CD8-positive, alpha-beta memory T cell (primary cell): Measurements from ENCODE around the gene IQCE. TPM values are rescaled to one million over a fixed set of nuclear protein-coding genes. Genes with fewer than 3 reads are reported as not detected.
A peak's percentile ranks its signal among the peaks of the same experiment; 100 is the strongest.

ENCODE experiments used
- CTCF ChIA-PET: fragments of 350-600 bp; sonication (Branson Sonifier 250); formaldehyde crosslinking; loops from one replicate; lab custom pipeline; 2021; ENCODE audit warnings: antibody characterized with exemption; lab: Charles Lee
- POLR2A ChIA-PET: fragments of 350-600 bp; sonication (Branson Sonifier 250); formaldehyde crosslinking; loops from one replicate; lab custom pipeline; 2021; ENCODE audit warnings: antibody characterized with exemption; lab: Charles Lee
- DNase-seq, 5 donors: peaks; one replicate each; pipeline versions ENCODE4 v3.0.0 to v3.0.0-alpha.2; 2020 to 2022; ENCODE audit warnings: mixed read lengths in 1 of 5
- H3K27ac ChIP-seq: one replicate; pipeline ENCODE4 v1.7.0; 2013; ENCODE audit warnings: low read depth, mild to moderate bottlenecking, low read length, moderate library complexity
- H3K27me3 ChIP-seq: 2 replicates; pipeline ENCODE4 v1.7.0; 2013; ENCODE audit warnings: low read length, mild to moderate bottlenecking; ENCODE audit not compliant: insufficient read depth, poor library complexity, severe bottlenecking
- H3K36me3 ChIP-seq: 2 replicates; pipeline ENCODE4 v1.7.0; 2013; ENCODE audit warnings: mild to moderate bottlenecking, low read length, moderate library complexity; ENCODE audit not compliant: insufficient read depth
- H3K4me1 ChIP-seq: 2 replicates; pipeline ENCODE4 v1.7.0; 2013; ENCODE audit warnings: mild to moderate bottlenecking, low read length, moderate library complexity; ENCODE audit not compliant: insufficient read depth
- H3K4me3 ChIP-seq: 2 replicates; pipeline ENCODE4 v1.7.0; 2013; ENCODE audit warnings: mild to moderate bottlenecking, low read length
- H3K9me3 ChIP-seq: 2 replicates; pipeline ENCODE4 v1.7.0; 2013; ENCODE audit warnings: mild to moderate bottlenecking, low read length
- H3K27ac Mint-ChIP-seq, 8 donors: one replicate each; pipeline ENCODE4 v1.8.0; 2020 to 2021; ENCODE audit warnings: mixed read lengths in 8 of 8, mild to moderate bottlenecking in 6 of 8, inconsistent platforms in 3 of 8, moderate library complexity in 3 of 8
- H3K27me3 Mint-ChIP-seq, 2 donors: one replicate each; pipeline ENCODE4 v1.8.0; 2020 to 2021; ENCODE audit warnings: mixed read lengths in 2 of 2, mild to moderate bottlenecking in 1 of 2, moderate library complexity in 1 of 2
- H3K36me3 Mint-ChIP-seq, 3 donors: one replicate each; pipeline ENCODE4 v1.8.0; 2020 to 2021; ENCODE audit warnings: mixed read lengths in 3 of 3, inconsistent platforms in 1 of 3, mild to moderate bottlenecking in 1 of 3
- H3K4me1 Mint-ChIP-seq, 3 donors: one replicate each; pipeline ENCODE4 v1.8.0; 2020 to 2021; ENCODE audit warnings: mixed read lengths in 3 of 3, inconsistent platforms in 1 of 3, mild to moderate bottlenecking in 1 of 3
- H3K4me3 Mint-ChIP-seq, 7 donors: one replicate each; pipeline ENCODE4 v1.8.0; 2020 to 2021; ENCODE audit warnings: mixed read lengths in 7 of 7, mild to moderate bottlenecking in 6 of 7, moderate library complexity in 4 of 7, inconsistent platforms in 2 of 7
- H3K9me3 Mint-ChIP-seq, 5 donors: one replicate each; pipeline ENCODE4 v1.8.0; 2020 to 2022; ENCODE audit warnings: mixed read lengths in 5 of 5, mild to moderate bottlenecking in 3 of 5, moderate library complexity in 2 of 5, inconsistent platforms in 1 of 5
- polyA plus RNA-seq: library from polyadenylated mRNA; unstranded; fragments of 300-500 nt; fragmentation: Illumina TruSeq; gene quantifications from one replicate; pipeline ENCODE4 v1.2.3, GENCODE V29; 2021
- total RNA-seq, 2 experiments: library from RNA; stranded (reverse); gene quantifications; one replicate each; pipeline ENCODE4 v1.2.3, GENCODE V29; 2021

Gene IQCE
- total and polyA plus RNA-seq, 3 experiments from 2014 or later, result 4.1 to 10.4 (median 9.6) TPM

GRCh38 chr7:2612445-2613097 is 53.8 kb downstream of the IQCE start:
- Histone ChIP-seq H3K4me1 (peaks cover 4% of the 10 kb centered on the region), H3K9me3 (no peaks in the 10 kb centered on the region), H3K27me3 (no peaks in the 10 kb centered on the region), H3K27ac (no peak overlapping the region), H3K4me3 (no peak overlapping the region), H3K36me3 (no peaks in the 10 kb centered on the region)
- POLR2A ChIA-PET, result interaction anchor here (0.5 kb wide), 1 partner anchor 24 kb away, joined by 3 read pairs; no protein-coding TSS in a partner anchor
- Mint-ChIP-seq H3K36me3 (no peaks in the 10 kb centered on the region), H3K9me3 (no peaks in the 10 kb centered on the region), H3K27me3 (no peaks in the 10 kb centered on the region), H3K4me1 (peaks cover 3 to 8% (median 5%) of the 10 kb centered on the region in 3 donors), H3K4me3 (no peak overlapping the region), H3K27ac (no peak overlapping the region)
- CTCF ChIA-PET, result interaction anchor here (0.9 kb wide), 1 partner anchor 144 kb away, joined by 3 read pairs; no protein-coding TSS in a partner anchor
- DNase-seq, result no peak

DNA sequence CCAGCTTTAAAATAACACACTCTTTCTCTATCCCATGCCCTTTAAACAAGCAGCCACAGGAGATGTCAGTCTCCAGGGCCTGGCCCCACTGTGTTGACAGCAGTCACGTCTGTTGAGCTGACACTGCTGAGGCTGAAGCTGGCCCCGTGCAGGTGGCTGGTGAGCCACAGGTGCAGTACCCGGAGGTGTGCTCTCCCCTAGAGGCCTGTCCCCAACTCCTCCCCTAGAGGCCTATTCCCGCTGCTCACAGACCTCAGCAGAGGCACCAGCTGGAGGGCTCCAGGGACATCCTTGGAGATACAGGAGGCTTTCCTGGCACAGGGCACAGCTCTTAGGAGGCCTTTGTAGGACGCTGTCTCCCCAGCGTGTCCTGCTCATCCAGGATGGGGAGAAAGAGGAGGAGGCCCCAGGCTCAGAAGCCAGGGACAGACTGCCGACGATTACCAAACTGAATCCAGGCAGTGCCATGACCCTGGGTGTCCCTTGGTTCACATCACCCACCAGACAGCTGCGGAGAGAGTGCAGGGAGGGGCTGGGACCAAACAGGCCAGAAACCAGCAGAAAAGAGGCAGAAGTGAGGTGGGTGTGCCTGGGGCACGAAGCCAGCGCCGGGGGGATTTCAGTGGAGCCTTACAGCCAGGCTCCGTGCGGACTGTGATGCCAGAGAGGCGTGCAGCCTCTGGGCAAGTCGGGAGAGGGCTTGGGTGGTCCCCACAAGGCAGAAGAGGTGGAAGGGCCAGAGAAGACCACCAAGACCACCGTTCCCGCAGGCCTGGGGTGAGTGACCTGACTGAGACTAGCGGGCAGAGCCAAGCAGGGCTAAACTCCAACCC is 54.5 kb downstream of the IQCE start:
- no peaks in the 10 kb centered on the region for H3K27me3 ChIP-seq
- H3K9me3 ChIP-seq, result no peaks in the 10 kb centered on the region
- H3K36me3 ChIP-seq, result no peaks in the 10 kb centered on the region
- peak overlapping the region in 3 of 8 donors; percentile 21 to 50 (median 23) for H3K27ac Mint-ChIP-seq
- ChIA-PET POLR2A (interaction anchor here (0.5 kb wide), 1 partner anchor 25 kb away, joined by 3 read pairs; no protein-coding TSS in a partner anchor), CTCF (no interaction called here)
- no peak overlapping the region for H3K27ac ChIP-seq
- H3K4me3 Mint-ChIP-seq, result no peak overlapping the region
- H3K27me3 Mint-ChIP-seq, result no peaks in the 10 kb centered on the region
- no peak for DNase-seq
- no peak overlapping the region for H3K4me3 ChIP-seq
- H3K9me3 Mint-ChIP-seq, result no peaks in the 10 kb centered on the region
- peaks cover 4% of the 10 kb centered on the region for H3K4me1 ChIP-seq
- peaks cover 3 to 5% (median 5%) of the 10 kb centered on the region in 3 donors for H3K4me1 Mint-ChIP-seq
- H3K36me3 Mint-ChIP-seq, result no peaks in the 10 kb centered on the region

- H3K36me3 Mint-ChIP-seq, result no peaks in the 10 kb centered on the region
- ChIA-PET CTCF (no interaction called here), POLR2A (no interaction called here)
- no peaks in the 10 kb centered on the region for H3K36me3 ChIP-seq
- DNase-seq, result no peak
- no peak overlapping the region for H3K4me3 ChIP-seq
- no peak overlapping the region for H3K4me3 Mint-ChIP-seq
- H3K9me3 Mint-ChIP-seq, result no peaks in the 10 kb centered on the region
- no peaks in the 10 kb centered on the region for H3K27me3 ChIP-seq
- H3K4me1 ChIP-seq, result no peaks in the 10 kb centered on the region
- H3K27ac Mint-ChIP-seq, result no peak overlapping the region
- no peak overlapping the region for H3K27ac ChIP-seq
- no peaks in the 10 kb centered on the region for H3K9me3 ChIP-seq
- H3K27me3 Mint-ChIP-seq, result no peaks in the 10 kb centered on the region
- H3K4me1 Mint-ChIP-seq, result peaks cover under 1% of the 10 kb centered on the region in 3 donors
Observed at GRCh38 chr7:2613931-2614600, 55.3 kb downstream of the IQCE start.

- ChIA-PET POLR2A (no interaction called here), CTCF (no interaction called here)
- H3K27ac Mint-ChIP-seq, result no peak overlapping the region
- no peak for DNase-seq
- no peaks in the 10 kb centered on the region for H3K4me1 ChIP-seq
- H3K27me3 ChIP-seq, result no peaks in the 10 kb centered on the region
- no peaks in the 10 kb centered on the region for H3K27me3 Mint-ChIP-seq
- H3K4me3 ChIP-seq, result no peak overlapping the region
- H3K4me1 Mint-ChIP-seq, result no peaks in the 10 kb centered on the region
- no peaks in the 10 kb centered on the region for H3K9me3 Mint-ChIP-seq
- no peaks in the 10 kb centered on the region for H3K36me3 ChIP-seq
- no peaks in the 10 kb centered on the region for H3K36me3 Mint-ChIP-seq
- H3K27ac ChIP-seq, result no peak overlapping the region
- H3K9me3 ChIP-seq, result no peaks in the 10 kb centered on the region
- no peak overlapping the region for H3K4me3 Mint-ChIP-seq
Observed at GRCh38 chr7:2614631-2615330, 56.0 kb downstream of the IQCE start.

DNA sequence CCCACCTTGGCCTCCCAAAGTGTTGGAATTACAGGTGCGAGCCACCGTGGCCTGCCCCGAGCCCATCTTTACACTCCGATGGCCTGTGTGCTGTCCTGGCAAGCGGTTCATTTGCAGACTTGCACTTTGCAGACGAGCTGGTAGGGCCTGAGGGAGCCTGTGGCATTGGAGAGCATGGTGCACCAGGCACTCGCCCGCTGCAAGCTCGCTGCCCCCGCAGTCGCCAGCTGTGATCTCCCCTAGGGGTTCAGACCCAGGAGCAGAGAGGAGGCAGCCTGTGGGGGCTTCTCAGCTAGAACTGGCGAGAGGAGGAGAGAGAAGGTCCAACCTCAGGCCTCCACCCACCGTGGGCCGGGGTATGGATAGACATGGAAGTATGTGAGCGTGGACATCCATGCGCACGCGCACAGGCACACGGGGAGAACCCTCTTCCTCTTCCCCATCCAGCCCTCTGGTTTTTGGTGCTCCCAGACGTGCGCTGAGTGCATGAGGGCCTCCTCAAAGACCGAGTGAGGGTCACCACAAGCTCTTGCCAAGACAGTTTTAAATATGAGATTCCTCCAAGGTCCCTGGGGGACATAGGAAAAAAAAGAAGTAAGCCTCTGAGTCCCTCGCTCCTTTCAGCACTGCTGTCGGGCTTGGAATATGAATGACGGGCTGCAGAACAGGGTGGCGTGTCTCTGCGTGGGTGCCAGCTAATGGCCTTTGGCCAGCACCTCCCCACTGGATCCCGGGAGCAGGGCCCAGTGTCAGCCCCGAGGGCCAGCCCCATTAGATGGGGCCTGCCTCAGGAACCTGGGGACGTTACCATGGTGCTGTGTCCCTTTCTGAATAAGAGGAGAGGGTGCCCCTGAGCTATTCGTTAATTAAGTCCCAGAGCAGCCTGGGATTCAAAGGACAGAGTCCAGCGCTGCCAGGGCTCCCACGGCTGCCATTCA is 57.9 kb downstream of the IQCE start:
- Mint-ChIP-seq H3K36me3 (no peaks in the 10 kb centered on the region), H3K27me3 (peaks cover 0 to 1% of the 10 kb centered on the region in 2 donors), H3K4me1 (no peaks in the 10 kb centered on the region), H3K9me3 (no peaks in the 10 kb centered on the region), H3K4me3 (no peak overlapping the region), H3K27ac (no peak overlapping the region)
- Histone ChIP-seq H3K4me3 (no peak overlapping the region), H3K27me3 (no peaks in the 10 kb centered on the region), H3K27ac (no peak overlapping the region), H3K36me3 (no peaks in the 10 kb centered on the region), H3K9me3 (no peaks in the 10 kb centered on the region), H3K4me1 (no peaks in the 10 kb centered on the region)
- ChIA-PET POLR2A (no interaction called here), CTCF (no interaction called here)
- DNase-seq, result no peak

GRCh38 chr7:2617325-2617905 is 58.6 kb downstream of the IQCE start:
- CTCF ChIA-PET, result no interaction called here
- H3K27me3 Mint-ChIP-seq, result peaks cover 0 to 1% of the 10 kb centered on the region in 2 donors

GRCh38 chr7:2619116-2619515 is 60.3 kb downstream of the IQCE start:
- Histone ChIP-seq H3K4me1 (no peaks in the 10 kb centered on the region), H3K27ac (no peak overlapping the region), H3K4me3 (no peak overlapping the region), H3K27me3 (no peaks in the 10 kb centered on the region), H3K9me3 (no peaks in the 10 kb centered on the region), H3K36me3 (no peaks in the 10 kb centered on the region)
- CTCF ChIA-PET, result interaction anchor here (1.5 kb wide), 1 partner anchor 91 kb away, joined by 5 read pairs; no protein-coding TSS in a partner anchor
- Mint-ChIP-seq H3K36me3 (no peaks in the 10 kb centered on the region), H3K4me3 (no peak overlapping the region), H3K4me1 (no peaks in the 10 kb centered on the region), H3K9me3 (no peaks in the 10 kb centered on the region), H3K27ac (no peak overlapping the region), H3K27me3 (peaks cover 0 to 1% of the 10 kb centered on the region in 2 donors)
- no peak for DNase-seq
- POLR2A ChIA-PET, result no interaction called here

More at GRCh38 chr7:2617325-2617905, 58.6 kb downstream of the IQCE start:
- no peaks in the 10 kb centered on the region for H3K9me3 Mint-ChIP-seq
- POLR2A ChIA-PET, result no interaction called here
- H3K27ac Mint-ChIP-seq, result no peak overlapping the region
- Histone ChIP-seq H3K4me3 (no peak overlapping the region), H3K9me3 (no peaks in the 10 kb centered on the region), H3K27ac (no peak overlapping the region), H3K27me3 (no peaks in the 10 kb centered on the region), H3K36me3 (no peaks in the 10 kb centered on the region), H3K4me1 (no peaks in the 10 kb centered on the region)
- no peak overlapping the region for H3K4me3 Mint-ChIP-seq
- DNase-seq, result no peak
- H3K4me1 Mint-ChIP-seq, result no peaks in the 10 kb centered on the region
- no peaks in the 10 kb centered on the region for H3K36me3 Mint-ChIP-seq
